Fibroblast of the aortic adventitia (primary cell): ENCODE data around the gene AGER. TPM values are rescaled to one million over a fixed set of nuclear protein-coding genes. Genes with fewer than 3 reads are reported as not detected.
A peak's percentile ranks its signal among the peaks of the same experiment; 100 is the strongest.
"Not testable (repeated sequence)": the region's sequence is repeated elsewhere in the genome, so short reads cannot be mapped to it uniquely, and the experiment has no call there.

ENCODE experiments used
- DNase-seq: peaks from one replicate; pipeline ENCODE4 v3.0.0-alpha.2; 2010; ENCODE audit warnings: low read depth
- H3K4me3 ChIP-seq: 2 replicates; pipeline ENCODE4 v1.5.1; 2011; ENCODE audit warnings: low read depth, mild to moderate bottlenecking, control low read depth, low read length, moderate library complexity
- total RNA-seq: library from RNA; depleted of rRNA; stranded (reverse); fragments of >200 nt; gene quantifications from 2 replicates; pipeline ENCODE4 v1.2.3, GENCODE V29; 2012; ENCODE audit warnings: low replicate concordance
- TF ChIP-seq, protein P1 (sequence below): IDR thresholded peaks from 2 replicates; pipeline ENCODE4 v1.5.1; 2011; ENCODE audit warnings: mild to moderate bottlenecking, low read length, control low read depth, inconsistent platforms; ENCODE audit not compliant: insufficient read depth

Gene AGER
- total RNA-seq, 1 donor, result 0.18 TPM

DNA sequence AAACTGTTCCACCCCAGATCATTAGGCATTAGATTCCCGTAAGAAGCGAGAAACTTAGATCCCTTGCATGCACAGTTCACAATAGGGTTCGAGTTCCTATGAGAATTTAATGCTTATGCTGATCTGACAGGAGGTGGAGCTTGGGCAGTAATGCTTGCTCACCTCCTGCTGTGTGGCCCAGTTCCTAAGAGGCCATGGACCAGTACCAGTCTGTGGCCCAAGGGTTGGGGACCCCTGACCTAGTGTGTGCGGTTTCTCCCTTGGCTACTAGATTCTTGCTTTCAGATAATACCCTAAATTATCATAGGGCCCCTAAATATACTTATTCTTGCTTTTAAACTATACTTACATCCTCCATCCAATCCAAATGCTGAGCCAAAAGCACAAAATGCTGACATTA is 10.3 kb upstream of the AGER start:
- no peak overlapping the region for H3K4me3 ChIP-seq
- DNase-seq, result no peak
- TF ChIP-seq, protein P1, sequence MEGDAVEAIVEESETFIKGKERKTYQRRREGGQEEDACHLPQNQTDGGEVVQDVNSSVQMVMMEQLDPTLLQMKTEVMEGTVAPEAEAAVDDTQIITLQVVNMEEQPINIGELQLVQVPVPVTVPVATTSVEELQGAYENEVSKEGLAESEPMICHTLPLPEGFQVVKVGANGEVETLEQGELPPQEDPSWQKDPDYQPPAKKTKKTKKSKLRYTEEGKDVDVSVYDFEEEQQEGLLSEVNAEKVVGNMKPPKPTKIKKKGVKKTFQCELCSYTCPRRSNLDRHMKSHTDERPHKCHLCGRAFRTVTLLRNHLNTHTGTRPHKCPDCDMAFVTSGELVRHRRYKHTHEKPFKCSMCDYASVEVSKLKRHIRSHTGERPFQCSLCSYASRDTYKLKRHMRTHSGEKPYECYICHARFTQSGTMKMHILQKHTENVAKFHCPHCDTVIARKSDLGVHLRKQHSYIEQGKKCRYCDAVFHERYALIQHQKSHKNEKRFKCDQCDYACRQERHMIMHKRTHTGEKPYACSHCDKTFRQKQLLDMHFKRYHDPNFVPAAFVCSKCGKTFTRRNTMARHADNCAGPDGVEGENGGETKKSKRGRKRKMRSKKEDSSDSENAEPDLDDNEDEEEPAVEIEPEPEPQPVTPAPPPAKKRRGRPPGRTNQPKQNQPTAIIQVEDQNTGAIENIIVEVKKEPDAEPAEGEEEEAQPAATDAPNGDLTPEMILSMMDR, result no peak

DNA sequence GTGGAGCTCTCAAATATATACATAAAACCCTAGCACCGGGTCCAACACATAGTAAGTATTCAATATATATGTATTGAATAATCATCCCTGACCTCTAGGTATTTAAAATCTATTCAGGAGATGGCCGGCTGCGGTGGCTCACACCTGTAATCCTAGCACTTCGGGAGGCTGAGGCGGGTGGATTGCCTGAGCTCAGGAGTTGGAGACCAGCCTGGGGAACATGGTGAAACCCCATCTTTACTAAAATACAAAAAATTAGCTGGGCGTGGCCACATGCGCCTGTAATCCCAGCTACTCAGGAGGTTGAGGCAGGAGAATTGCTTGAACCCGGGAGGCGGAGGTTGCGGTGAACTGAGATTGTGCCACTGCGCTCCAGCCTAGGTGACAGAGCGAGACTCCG is 9.0 kb upstream of the AGER start:
- not testable (repeated sequence) for H3K4me3 ChIP-seq, DNase-seq

DNA sequence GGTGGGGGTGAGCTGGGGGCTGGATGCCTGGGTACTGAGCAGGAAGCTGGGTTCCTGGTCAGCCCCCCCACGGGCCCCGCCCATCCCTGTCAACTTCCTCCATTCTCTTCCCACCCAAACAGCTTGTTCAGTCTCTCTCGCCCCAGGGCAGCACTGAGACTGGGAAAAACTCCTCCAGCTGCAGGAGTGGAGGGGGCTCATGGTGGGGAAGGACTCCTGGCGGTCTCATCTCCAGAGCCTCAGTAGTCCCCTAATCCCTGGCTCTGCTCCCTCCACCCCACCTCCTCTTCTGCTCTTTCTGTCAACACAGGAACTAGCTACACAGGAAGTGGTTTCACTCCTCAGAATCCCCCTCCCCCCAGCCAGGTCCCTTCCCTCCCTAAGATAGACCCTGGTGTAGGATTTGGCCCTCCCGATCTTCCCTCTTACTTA is 8.6 kb upstream of the AGER start, which contains the start of gene GPSM3:
Gene GPSM3 (minus strand): TSS at position 36 of the 432 bp plus-strand sequence. CDS start 130 bp downstream, outside the sequence.
- TF ChIP-seq, protein P1, result no peak
- H3K4me3 ChIP-seq, result no peak within 1 kb of the TSS
- no peak for DNase-seq

DNA sequence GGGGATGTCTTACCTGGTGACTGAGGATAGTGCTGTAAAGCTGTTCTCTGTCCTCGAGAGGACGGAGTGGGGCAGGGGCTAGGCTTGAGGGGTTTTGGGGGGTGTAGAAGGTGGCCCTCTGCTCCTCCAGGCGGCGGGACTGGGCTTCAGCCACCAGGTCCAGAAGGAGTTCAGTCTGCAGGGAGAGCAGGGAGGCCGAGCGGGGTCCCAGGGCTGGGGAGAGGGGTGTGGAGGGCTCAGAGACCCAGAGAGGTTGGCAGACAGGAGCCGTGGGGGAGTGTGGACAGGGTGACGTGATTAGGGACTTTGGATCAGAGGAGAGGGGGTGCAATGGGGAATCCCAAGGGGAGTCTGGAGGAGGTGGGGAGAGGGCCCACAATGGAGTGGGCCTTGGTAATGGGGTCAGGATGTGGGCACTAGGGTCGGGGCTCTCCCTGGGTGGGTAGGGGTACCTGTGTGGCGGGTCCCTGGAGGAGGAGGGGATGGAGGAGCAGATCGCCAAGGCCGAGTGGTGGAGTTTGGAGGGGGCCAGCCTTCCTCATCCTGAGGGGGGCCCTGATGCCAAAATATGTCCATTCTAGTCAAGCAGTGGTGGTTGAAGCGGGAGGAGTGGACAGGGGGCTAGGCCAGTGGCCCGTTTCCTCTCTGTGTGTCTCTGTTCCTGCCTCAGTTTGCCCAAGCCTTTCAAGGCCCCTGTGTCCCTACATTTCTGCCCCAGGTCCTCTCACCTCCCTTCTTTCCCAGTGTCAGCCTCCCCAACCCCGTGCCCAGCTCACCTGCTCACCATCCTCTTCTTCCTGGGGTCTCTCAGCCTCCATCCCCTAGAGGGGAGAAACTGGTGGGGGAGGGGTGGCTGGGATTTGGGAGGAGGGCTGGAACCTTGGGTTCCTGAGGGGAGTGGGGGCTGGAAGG is 7.9 kb upstream of the AGER start:
- no peak for DNase-seq
- H3K4me3 ChIP-seq, result no peak overlapping the region
- TF ChIP-seq, protein P1, result no peak

DNA sequence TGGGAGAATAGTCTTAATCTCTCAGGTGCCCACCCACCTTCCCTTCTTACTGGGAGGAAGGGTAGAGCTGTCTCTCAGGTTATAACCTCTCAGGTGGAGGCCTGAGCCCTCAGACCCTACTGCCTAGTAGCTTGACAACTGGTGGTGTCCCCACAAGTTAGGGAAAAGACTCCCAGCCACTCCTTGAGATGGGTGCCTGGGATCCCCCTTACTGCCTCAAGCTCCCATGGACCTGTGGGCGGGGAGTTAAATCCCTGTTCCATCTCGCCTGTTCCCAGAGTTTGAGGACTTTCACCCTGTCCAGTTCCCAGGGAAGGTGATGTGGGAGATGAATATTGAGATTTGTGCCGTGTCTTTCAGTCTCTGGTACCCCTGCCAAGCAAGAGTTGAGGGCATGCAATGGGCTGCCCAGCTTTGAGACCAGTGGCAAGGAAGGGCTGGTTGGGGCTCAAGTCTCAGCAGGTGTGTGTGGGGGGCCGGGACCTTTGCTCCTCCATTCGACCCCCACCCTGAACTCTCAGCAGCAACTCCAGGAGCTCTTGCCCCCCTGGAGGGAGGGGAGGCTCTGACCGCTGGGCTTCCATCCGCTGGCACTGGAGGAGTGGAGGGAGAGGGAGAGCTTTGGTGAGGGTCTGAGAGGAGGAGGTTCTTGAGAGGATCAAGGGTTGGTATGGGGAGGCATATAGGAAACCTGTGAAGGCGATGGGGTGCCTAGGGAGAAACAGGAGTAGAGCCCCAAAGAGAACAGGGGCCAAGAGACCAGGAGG is 7.0 kb upstream of the AGER start:
- TF ChIP-seq, protein P1, result no peak
- DNase-seq, result no peak
- peak overlapping the region; percentile 75 for H3K4me3 ChIP-seq

DNA sequence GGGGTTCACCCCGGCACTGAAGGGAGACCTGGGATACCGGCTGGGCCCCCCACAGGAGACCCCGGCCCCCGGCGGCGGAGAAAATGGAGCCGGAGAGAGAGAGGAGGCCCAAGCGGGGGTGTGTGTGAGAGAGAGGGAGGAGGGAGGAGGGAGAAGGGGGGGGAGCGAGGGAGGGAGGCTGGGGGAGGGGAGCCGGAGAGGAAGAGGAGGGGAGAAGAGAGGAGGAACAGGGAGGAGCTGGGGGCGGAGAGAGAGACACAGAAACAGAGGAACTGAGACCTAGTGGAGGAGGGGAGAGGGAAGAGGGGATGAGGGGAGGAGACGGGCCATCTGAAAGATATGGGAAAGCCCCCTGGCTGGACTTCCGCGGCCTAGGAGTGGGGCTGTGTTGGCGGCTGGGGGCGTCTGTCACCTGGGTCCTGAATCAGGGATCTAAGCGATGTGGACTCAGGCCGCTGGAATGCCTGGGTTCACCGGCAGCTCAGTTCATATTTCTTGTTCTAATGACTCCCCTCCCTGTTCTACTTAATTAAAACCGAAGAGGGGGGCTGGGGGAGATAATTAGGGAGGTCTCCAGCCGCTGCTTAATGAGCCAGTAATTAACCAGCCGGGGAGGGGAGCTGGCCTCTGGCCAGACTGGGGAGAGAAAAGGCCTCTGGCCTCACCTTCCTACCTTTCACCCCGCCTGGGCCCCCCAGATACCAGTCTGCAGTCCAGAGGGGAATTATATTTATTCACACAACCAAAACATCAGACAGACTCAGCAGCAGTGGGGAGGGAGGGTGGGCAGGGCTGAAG is 6.2 kb upstream of the AGER start, which contains the start of gene PBX2:
Gene PBX2 (minus strand): TSS at position 149 of the 798 bp plus-strand sequence. CDS start 287 bp downstream, outside the sequence.
- TF ChIP-seq, protein P1, result no peak
- H3K4me3 ChIP-seq, result peak within 1 kb of the TSS; percentile 80
- DNase-seq, result peak; percentile 90
